ENCODE measurements around the gene KCNQ4.

Gene KCNQ4

GRCh38 chr1:40818264-40818961 is 34.8 kb downstream of the KCNQ4 start:
- no peak for TF ChIP-seq CTCF (IDR thresholded peaks at IDR 0.05; ENCODE audit: insufficient read depth, low read length)
- no peaks in the 10 kb centered on the region for H3K27me3 ChIP-seq (ENCODE audit: insufficient read depth, poor library complexity, severe bottlenecking)
- H3K4me3 ChIP-seq (replicated peaks; ENCODE audit: insufficient read depth, low read length): no peak overlapping the region
- no peak for DNase-seq (ENCODE audit: low read depth in 1 of 2, low spot score in 1 of 2)
- no peak overlapping the region for H3K27ac ChIP-seq (replicated peaks)

- H3K4me3 ChIP-seq (replicated peaks; ENCODE audit: insufficient read depth, low read length): no peak overlapping the region
- no peak overlapping the region for H3K27ac ChIP-seq (replicated peaks)
- H3K27me3 ChIP-seq (ENCODE audit: insufficient read depth, poor library complexity, severe bottlenecking): no peaks in the 10 kb centered on the region
- DNase-seq (ENCODE audit: low read depth in 1 of 2, low spot score in 1 of 2): no peak
- TF ChIP-seq POLR2AphosphoS5 (IDR thresholded peaks at IDR 0.05; ENCODE audit: low read depth) (no peak), GABPA (IDR thresholded peaks at IDR 0.05; ENCODE audit: low read depth) (no peak), SPI1 (IDR thresholded peaks at IDR 0.05; ENCODE audit: borderline replicate concordance, low read depth) (no peak), CTCF (IDR thresholded peaks at IDR 0.05; ENCODE audit: insufficient read depth, low read length) (no peak)
- TF ChIP-seq, protein P1, sequence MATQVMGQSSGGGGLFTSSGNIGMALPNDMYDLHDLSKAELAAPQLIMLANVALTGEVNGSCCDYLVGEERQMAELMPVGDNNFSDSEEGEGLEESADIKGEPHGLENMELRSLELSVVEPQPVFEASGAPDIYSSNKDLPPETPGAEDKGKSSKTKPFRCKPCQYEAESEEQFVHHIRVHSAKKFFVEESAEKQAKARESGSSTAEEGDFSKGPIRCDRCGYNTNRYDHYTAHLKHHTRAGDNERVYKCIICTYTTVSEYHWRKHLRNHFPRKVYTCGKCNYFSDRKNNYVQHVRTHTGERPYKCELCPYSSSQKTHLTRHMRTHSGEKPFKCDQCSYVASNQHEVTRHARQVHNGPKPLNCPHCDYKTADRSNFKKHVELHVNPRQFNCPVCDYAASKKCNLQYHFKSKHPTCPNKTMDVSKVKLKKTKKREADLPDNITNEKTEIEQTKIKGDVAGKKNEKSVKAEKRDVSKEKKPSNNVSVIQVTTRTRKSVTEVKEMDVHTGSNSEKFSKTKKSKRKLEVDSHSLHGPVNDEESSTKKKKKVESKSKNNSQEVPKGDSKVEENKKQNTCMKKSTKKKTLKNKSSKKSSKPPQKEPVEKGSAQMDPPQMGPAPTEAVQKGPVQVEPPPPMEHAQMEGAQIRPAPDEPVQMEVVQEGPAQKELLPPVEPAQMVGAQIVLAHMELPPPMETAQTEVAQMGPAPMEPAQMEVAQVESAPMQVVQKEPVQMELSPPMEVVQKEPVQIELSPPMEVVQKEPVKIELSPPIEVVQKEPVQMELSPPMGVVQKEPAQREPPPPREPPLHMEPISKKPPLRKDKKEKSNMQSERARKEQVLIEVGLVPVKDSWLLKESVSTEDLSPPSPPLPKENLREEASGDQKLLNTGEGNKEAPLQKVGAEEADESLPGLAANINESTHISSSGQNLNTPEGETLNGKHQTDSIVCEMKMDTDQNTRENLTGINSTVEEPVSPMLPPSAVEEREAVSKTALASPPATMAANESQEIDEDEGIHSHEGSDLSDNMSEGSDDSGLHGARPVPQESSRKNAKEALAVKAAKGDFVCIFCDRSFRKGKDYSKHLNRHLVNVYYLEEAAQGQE (IDR thresholded peaks at IDR 0.05; ENCODE audit: insufficient replicate concordance, low read depth): no peak
Observed at GRCh38 chr1:40819101-40819500, 35.5 kb downstream of the KCNQ4 start.

DNA sequence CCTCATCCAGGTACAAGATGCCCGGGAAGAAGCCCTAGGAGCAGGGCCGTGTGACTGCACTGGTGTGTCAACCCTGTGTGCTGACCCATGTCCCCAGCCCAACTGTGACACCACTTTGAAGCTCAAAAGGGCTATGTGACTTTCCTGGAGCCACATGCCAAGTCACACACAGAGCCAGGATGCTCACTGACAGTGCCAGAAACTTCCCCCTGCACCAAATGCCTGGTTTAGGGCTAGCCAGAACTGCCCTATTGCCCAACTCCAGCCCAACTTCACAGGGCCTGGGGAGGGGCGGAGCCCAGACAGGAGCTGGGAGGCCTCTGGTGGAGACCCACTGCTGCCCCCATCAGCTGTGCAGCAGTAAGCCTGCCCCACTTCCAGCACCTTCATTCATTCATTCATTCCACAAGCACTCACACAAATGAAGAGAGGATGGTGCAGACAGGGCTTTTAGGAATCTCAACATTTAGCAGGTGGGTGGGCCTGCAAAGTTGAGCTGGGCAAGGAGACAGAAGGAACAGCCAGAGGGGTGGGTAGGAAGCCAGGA is 36.7 kb downstream of the KCNQ4 start:
- DNase-seq (ENCODE audit: low read depth in 1 of 2, low spot score in 1 of 2): peak in 1 of 2 experiments; percentile 32
- H3K4me3 ChIP-seq (replicated peaks; ENCODE audit: insufficient read depth, low read length): no peak overlapping the region
- H3K27ac ChIP-seq (replicated peaks): no peak overlapping the region
- TF ChIP-seq CTCF (IDR thresholded peaks at IDR 0.05; ENCODE audit: insufficient read depth, low read length) (no peak), POLR2AphosphoS5 (IDR thresholded peaks at IDR 0.05; ENCODE audit: low read depth) (no peak), SPI1 (IDR thresholded peaks at IDR 0.05; ENCODE audit: borderline replicate concordance, low read depth) (no peak), GABPA (IDR thresholded peaks at IDR 0.05; ENCODE audit: low read depth) (no peak)
- TF ChIP-seq, protein P1 (IDR thresholded peaks at IDR 0.05; ENCODE audit: insufficient replicate concordance, low read depth): no peak
- no peaks in the 10 kb centered on the region for H3K27me3 ChIP-seq (ENCODE audit: insufficient read depth, poor library complexity, severe bottlenecking)
